GM18870 (cell line): ENCODE data around the gene CHRNA5.
"Not testable (repeated sequence)": the region's sequence is repeated elsewhere in the genome, so short reads cannot be mapped to it uniquely, and the experiment has no call there.

Experiments
- ATAC-seq: cut with Tn5 transposase; IDR thresholded peaks from one replicate; pipeline ENCODE4 v1.9.1; 2021; ENCODE audit warnings: moderate library complexity; ENCODE audit not compliant: unreplicated experiment

The CHRNA5 gene

DNA sequence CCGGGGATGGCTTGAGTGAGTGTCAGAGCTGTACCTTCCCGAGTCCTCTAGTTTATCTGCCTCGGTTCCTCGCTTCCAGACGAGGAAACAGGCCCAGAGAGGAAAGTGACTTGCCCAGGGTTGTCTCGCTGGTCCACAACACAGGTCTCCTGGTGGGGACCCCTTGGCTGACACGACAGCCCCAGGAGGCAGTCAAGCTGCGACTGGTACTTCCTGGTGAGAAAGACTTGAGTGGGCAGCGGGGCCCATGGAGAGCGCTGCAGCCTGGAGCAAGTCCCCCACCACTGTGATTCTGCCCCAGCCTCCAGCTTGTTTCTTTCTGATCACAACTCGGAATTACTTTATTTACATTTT, 600 bp upstream of the CHRNA5 start:
- ATAC-seq, result no peak

DNA sequence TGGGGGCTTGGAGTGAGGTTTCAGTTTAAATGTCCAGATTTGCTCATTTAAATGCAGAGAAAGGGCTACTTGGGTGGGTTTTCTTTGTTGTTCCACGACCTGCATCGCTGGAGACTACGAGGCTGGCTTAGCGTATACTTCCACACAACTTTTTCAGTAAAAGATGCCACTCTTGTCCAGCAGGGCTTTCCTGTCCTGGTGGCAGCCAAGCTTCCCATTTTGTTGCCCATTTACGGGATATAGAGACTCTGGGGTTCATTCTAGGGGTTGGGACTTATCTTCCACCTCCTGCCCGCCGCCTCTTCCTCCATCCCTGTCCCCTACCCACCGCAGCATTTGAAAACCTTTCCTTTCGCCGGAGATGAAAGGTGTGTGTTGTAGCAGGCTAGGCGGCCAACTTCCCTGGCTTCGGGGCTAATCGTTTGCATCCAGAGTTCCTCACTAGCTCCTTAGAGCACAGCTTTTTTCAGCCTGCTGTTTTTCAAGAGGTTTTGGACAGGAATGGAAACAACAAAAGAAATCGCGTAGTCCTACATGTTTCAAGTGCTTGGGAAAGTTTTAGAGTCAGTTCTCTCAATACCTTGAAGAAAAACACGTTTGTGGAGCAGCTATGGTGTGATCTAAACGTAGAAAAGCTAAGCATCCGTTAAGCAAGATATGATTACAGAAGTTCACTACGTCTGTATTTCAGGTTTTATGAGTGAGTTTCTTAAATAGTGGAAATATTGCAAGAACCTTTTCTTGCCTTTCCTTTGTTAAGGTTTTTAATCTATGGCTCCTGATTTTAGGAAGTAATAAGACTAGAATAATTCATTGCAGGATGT, 843 bp downstream of the CHRNA5 start:
- ATAC-seq, result peak; percentile 21

GRCh38 chr15:78567531-78567930, 2.2 kb downstream of the CHRNA5 start:
- no peak for ATAC-seq

DNA sequence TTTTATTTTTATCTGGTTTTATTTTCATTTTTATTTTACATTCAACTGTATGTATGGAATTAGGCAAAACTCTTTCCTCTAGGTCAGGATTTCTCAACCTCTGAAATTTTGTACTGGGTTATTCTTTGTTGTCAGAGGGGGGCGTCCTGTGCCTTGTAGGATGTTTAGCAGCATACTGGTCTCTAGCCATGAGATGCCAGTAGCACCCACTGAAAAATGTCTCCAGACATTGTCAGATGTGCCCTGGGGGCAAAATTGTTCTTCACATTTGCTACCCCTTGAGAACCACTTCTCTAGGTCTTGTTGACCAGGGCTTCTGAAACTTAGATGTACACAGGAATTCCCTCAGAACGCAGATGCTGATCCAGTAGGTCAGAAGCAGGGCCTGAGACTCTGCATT, 5.4 kb downstream of the CHRNA5 start:
- no peak for ATAC-seq

DNA sequence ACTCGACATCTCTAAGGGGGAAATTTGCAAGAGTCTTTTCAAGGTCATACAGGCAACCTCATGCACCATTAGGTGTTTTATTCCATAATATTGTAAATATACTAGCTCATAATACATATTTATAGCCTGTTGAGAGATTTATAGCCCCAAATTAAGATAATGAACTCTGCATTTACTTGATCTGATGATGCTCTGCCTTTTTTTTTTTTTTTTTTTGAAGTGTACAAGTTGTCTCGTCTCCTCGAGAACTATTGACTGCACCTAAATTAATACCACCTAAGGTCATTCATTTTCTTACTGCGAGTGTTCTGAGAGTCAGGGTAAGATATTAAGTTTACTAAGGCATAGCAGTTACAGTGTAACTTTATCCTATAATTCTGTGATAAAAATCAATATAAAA, 6.1 kb downstream of the CHRNA5 start:
- no peak for ATAC-seq

- ATAC-seq, result no peak
Observed at GRCh38 chr15:78573416-78573815, 8.1 kb downstream of the CHRNA5 start.

DNA sequence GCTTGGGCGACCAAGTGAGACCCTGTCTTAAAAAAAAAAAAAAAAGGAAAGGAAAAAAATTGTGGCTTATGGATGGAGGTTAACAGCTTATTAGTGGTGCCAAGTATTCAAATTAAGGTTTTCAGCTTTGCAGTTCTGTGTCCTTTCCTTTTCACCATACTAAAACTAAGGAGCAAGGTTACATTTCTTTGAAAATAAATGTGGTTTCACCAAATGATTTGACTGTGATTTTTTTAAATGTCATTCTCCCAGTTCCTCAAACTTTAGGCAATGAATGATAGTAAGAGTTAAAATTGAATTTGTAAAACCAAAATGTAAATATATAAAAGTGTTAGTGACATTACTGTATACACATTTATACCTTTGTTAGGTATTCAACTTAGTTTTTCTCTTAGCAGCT, 9.6 kb downstream of the CHRNA5 start:
- ATAC-seq, result no peak

GRCh38 chr15:78597583-78597982, 32.3 kb downstream of the CHRNA5 start:
- ATAC-seq, result no peak

DNA sequence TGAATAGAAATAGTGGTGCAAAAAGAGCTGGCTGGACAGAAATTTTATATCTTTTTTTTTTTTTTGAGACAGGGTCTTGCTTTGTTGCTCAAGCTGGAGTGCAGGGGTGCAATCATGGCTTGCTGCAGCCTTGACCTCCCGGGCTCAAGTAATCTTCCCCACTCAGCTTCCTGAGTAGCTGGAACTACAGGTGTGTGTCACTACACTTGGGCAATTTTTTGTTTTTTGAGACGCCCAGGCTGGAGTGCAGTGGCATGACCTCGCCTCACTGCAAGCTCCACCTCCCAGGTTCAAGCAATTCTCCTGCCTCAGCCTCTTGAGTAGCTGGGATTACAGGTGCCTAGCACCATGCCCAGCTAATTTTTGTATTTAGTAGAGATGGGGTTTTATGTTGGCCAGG, 33.0 kb downstream of the CHRNA5 start:
- no peak for ATAC-seq

DNA sequence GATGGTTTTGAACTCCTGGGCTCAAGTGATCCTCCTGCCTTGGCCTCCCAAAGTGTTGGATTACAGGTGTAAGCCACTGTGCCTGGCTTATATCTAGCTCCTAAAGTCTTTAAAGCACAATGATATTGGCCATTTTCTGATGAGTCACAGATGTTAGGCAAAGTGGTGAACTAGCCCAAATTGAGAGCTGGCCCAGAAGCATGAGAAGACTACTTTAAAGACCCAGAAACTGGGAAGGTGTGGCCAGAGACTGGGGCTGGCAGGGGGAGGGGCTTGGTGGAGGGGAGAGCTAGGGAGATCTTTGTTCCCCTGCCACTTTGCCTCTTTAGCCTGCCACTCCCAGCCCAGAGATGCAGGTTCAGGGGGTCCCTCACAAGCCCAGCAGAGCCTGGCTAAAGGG, 33.9 kb downstream of the CHRNA5 start:
- ATAC-seq, result no peak

- ATAC-seq, result no peak
Observed at GRCh38 chr15:78603467-78603866, 38.1 kb downstream of the CHRNA5 start.

DNA sequence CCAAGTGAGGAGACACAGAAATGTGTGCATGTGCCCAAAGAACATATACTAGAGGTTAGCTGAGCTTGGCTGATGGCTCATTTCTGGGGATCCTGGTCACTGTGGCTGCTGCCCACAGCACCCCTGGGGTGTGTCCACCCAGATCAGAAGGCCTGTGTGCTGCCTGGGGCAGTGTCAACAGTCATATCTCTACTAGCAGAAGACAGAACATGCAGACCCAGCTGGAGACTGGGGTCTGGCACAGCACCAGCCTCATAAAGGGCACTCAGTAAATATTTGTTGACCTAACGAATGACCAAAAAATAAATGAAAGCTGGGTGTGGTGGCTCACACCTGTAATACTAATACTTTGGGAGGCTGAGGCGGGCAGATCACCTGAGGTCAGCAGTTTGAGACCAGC, 39.1 kb downstream of the CHRNA5 start:
- ATAC-seq, result no peak

DNA sequence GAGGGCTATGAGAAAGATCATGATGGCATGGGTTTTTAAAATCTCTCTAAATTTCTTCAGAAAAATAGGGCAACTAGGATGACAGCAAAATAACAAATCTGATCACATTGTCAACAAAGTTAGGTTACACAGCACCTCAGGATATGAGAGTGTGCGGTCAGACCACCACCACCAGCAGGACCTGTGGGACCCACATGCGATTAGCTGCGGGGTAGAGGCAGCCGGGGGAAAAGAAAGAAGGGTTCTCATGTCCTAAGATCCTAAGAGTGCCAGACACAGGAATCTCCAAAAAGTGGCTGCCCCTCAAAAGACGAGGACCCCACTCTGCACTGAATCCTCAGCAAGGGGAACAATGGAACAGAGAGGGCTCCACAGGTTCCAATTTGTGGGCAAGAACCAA, 39.9 kb downstream of the CHRNA5 start:
- no peak for ATAC-seq

DNA sequence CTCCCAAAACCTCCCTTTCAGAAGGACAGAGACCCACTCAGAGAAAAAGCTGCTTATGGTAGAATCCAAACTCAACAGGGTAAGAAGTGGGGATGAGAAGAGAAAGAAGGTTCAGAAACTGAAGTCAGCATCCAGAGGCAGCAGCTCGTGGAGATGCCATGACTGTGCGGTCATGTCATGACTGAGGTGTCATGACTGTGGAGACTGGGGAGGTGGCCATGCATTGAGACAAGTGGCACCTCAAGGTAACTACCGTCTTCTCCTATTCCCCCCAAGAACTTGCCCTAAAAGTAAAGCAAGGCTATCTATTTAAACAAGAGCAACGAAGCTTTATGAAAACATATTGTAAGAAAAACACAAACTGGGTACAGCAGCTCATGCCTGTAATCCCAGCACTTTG, 40.4 kb downstream of the CHRNA5 start:
- ATAC-seq, result no peak

DNA sequence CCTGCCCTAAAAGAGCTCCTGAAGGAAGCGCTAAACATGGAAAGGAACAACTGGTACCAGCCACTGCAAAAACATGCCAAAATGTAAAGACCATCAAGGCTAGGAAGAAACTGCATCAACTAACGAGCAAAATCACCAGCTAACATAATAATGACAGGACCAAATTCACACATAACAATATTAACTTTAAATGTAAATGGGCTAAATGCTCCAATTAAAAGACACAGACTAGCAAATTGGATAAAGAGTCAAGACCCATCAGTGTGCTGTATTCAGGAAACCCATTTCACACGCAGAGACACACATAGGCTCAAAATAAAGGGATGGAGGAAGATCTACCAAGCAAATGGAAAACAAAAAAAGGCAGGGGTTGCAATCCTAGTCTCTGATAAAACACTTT, 44.2 kb downstream of the CHRNA5 start:
- ATAC-seq, result not testable (repeated sequence)

GRCh38 chr15:78614021-78614420, 48.7 kb downstream of the CHRNA5 start:
- ATAC-seq, result no peak

DNA sequence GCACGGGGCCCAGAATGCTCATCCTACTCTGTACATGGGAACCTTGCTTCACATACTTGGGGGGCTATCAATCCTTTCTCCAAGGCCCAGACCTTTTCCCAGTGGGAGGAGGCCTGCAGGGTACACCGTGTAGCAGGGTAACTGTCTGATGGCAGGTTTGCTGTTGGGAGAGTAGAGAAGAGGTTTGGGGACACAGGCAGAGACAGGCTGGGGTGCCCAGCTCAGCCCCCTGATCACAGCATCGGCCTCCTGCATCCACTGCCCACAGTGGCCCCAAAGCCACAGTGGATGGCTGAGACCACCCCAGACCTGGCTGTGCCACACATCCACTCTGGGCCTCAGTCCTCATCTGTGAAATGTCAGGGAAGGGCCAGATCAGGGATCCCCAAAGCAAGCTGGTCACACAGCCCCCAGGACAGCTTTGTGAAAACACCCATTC, 49.9 kb downstream of the CHRNA5 start:
- no peak for ATAC-seq

DNA sequence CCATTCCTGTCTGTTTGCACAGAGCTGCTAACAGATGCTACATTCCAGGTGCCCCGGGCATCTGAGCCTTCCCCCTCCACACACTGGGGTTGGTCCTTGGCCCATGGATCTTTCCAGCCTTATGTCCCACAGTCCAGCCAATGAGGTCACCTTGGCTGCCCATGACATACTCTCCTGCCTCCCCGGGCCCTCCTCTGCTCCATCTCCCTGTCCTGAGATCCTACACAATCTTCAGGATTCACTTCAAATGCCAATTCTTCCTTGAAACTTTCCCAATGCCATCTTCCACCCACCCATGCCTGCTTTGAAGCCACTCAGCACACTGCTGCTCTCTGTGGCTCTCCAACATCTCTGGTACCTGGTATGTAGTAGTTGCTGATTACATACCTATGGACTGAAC, 51.2 kb downstream of the CHRNA5 start:
- ATAC-seq, result no peak

DNA sequence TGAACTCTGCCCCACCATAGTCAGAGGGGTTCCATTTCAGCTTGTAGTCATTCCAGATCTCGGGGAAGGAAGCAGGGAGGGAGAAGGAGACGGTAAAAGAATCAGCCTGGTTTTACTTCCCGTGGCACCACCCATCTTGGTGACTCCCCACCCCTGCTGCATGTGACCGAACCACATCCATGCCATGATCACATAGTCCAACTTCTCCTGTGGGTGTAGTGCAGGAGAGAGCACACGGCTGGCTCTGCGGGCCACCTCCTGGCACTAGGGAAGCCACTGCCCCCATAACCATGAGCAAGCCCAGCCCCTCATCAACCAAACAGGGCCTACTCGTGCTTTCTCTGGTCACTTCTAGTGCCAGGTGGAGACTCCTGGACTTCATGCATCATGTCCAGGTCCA, 51.8 kb downstream of the CHRNA5 start:
- ATAC-seq, result no peak

- ATAC-seq, result no peak
Observed at GRCh38 chr15:78617516-78617915, 52.2 kb downstream of the CHRNA5 start.

DNA sequence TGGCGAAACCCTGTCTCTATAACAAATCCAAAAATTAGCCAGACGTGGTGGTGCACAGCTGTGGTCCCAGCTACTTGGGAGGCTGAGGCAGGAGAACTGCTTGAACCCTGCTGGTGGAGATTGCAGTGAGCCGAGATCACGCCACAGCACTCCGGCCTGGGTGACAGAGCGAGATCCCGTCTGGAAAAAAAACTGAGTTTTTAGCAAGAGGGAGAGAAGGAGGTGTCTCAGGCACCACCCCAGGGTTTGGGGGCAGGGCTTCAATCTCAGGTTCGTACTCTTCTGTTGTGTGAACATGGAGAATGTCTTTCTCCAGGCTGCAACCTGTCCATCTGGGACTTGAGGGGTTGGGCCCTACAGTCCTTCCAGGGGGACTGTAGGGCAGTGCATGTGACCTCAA, 52.7 kb downstream of the CHRNA5 start:
- ATAC-seq, result no peak

- ATAC-seq, result no peak
Observed at GRCh38 chr15:78618490-78618934, 53.2 kb downstream of the CHRNA5 start.
